ENCODE results near the gene CACNA1B. TPM values are rescaled to one million over a fixed set of nuclear protein-coding genes. Genes with fewer than 3 reads are reported as not detected.

The CACNA1B gene
- total and polyA plus RNA-seq, 2 of the 13 experiments (the other 11 are each of a cell fraction or from before 2014, with no cell fraction given): under 0.01 to 0.04 TPM

GRCh38 chr9:137953683-137954438, 76.3 kb downstream of the CACNA1B start (continued):
- TF ChIP-seq ZBTB10 (CRISPR knock-in tag; IDR thresholded peaks at IDR 0.05; ENCODE audit: borderline replicate concordance): no peak
- TF ChIP-seq ZNF563 (CRISPR knock-in tag; IDR thresholded peaks at IDR 0.05): no peak
- TF ChIP-seq ZNF567 (CRISPR knock-in tag; IDR thresholded peaks at IDR 0.05; ENCODE audit: borderline replicate concordance): no peak
- TF ChIP-seq GZF1 (CRISPR knock-in tag; IDR thresholded peaks at IDR 0.05): no peak
- TF ChIP-seq IKZF1 (IDR thresholded peaks at IDR 0.05): no peak
- no peak for TF ChIP-seq ZBTB44 (CRISPR knock-in tag; IDR thresholded peaks at IDR 0.05)
- no peak for TF ChIP-seq HMGA1 (CRISPR knock-in tag; conservative IDR thresholded peaks at IDR 0.05)
- TF ChIP-seq RBAK (CRISPR knock-in tag; IDR thresholded peaks at IDR 0.05): no peak
- TF ChIP-seq EZH2 (conservative IDR thresholded peaks at IDR 0.05; ENCODE audit: low read depth, low read length): no peak
- TF ChIP-seq SMARCC2 (IDR thresholded peaks at IDR 0.05): no peak
- no peak for TF ChIP-seq ZFP90 (CRISPR knock-in tag; IDR thresholded peaks at IDR 0.05; ENCODE audit: borderline replicate concordance)
- TF ChIP-seq, protein P1, sequence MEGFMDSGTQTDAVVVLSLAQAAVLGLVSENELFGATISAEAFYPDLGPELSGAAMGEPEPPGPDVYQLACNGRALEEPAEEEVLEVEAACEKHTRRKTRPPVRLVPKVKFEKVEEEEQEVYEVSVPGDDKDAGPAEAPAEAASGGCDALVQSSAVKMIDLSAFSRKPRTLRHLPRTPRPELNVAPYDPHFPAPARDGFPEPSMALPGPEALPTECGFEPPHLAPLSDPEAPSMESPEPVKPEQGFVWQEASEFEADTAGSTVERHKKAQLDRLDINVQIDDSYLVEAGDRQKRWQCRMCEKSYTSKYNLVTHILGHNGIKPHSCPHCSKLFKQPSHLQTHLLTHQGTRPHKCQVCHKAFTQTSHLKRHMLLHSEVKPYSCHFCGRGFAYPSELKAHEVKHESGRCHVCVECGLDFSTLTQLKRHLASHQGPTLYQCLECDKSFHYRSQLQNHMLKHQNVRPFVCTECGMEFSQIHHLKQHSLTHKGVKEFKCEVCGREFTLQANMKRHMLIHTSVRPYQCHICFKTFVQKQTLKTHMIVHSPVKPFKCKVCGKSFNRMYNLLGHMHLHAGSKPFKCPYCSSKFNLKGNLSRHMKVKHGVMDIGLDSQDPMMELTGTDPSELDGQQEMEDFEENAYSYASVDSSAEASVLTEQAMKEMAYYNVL (CRISPR knock-in tag; IDR thresholded peaks at IDR 0.05; ENCODE audit: borderline replicate concordance): no peak

All from HepG2 (cell line).